Measurements from ENCODE around the gene CYB5A. TPM values are rescaled to one million over a fixed set of nuclear protein-coding genes. Genes with fewer than 3 reads are reported as not detected.
"Not testable (repeated sequence)": the region's sequence is repeated elsewhere in the genome, so short reads cannot be mapped to it uniquely, and the experiment has no call there.

Gene CYB5A, protein sequence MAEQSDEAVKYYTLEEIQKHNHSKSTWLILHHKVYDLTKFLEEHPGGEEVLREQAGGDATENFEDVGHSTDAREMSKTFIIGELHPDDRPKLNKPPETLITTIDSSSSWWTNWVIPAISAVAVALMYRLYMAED
- total RNA-seq, result 984 TPM

DNA sequence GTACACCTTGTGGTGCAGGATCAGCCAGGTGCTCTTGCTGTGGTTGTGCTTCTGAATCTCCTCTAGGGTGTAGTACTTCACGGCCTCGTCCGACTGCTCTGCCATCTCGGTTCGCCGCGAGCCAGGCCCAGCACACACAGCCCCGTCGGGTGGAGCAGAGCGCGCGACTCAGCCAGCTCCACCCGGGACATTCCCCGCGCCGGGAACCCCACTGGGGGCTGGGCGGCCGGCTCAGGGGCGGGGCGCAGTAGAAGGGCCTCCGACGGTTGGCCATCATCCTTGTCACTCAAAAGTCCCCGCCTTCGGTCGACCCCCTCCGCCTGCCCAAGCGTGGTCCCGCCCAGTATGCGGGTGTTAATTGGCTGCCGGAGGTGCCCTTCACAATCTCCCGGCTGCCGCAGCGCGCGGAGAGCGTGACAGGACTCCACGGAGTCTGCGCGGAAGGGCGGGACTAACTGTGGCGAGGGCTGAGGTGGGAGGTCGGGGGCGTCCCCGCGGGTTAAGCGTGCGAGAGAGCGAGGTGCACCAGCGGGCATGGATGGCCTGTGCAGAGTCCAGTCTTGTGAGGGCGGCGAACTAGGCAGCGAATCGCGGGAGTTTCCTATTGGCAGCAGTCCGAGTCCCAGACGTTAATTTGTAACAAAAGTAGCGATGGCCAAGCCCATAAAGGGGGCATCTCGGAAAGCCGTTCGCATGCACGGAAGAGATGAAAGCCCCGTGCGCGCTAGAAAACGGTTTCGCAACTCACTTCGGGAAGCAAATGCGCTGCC lies at the start of gene CYB5A:
TSS of gene CYB5A (minus strand) at position 193 of the 770 bp plus-strand sequence. CDS start at position 105, 88 bp downstream.
- DNase-seq (ENCODE audit: low spot score), result peak; percentile 100
- peak; percentile 84 for ATAC-seq

DNA sequence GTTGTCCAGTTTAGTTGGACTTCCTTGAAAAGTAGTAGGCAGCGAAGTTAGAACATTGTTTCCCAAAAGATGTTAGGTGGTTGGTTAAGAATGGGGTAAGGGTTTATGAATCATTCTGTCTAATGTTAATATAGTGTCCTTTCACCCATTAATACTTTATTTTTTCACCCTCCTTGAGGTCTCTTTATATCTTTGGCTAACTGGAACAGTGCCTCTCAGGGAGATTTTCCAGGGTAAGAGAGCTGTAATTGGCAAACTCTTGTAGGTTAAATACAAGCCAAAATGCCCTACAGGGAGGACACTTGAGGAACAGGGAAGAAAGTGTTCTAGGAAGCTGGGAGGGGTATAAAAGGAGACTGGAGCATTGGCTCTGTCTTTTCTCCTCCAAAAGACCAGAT lies 46.1 kb upstream of the CYB5A start:
- DNase-seq (ENCODE audit: low spot score), result no peak
- ATAC-seq, result no peak

DNA sequence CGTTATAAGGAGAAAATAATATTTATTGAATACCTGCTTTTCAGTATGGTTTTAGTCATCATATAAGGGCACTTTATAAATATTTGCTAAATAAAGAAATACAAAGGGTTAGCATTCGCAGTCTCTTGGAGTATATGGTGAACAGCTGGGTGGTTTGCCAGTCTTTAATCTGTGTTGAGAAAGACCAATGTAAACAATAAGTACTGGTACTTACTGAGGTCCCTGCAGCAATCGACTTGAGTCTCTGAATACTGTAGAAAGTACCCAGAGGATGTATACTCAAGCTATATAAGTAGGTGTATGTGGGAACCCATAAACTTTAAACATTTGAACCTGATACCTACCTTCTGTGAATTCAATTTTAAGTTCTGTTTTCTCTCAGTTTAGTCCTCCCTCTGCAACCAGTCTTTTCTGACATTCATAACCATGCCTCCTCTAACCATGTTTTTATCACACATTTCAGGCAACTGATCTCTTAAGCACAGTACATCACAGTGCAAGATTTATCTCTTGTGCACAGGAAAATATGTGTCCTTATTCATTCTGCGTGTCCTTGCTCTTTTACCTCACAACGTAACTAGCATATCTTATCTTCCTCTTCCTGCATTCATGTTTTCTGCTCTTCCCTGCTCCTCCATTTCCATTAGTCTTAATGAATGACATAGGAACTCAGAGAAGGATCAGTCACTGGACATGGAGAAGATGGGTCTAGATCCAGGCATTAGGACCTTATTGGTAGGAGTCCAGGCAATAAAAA lies 45.6 kb upstream of the CYB5A start:
- DNase-seq (ENCODE audit: low spot score), result no peak
- ATAC-seq, result no peak

DNA sequence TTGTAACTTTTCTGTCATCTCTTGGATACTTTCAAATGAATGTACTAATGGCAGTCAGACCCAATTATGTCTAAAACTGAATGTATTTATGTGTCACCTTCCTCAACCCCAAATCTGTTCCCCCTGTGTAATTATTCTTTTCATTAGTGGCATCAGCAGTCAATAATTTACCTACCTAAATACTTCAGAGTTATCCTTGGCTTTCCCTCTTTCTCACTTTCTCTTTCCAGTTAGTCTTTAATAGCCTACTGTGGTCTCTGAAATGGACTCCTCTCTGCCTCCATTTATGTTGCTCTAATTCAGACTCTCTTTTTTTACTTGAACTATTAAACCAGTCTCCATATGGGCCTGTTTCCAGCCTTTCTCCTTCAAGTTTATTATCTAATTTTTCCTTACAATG lies 44.9 kb upstream of the CYB5A start:
- no peak for ATAC-seq
- no peak for DNase-seq (ENCODE audit: low spot score)

DNA sequence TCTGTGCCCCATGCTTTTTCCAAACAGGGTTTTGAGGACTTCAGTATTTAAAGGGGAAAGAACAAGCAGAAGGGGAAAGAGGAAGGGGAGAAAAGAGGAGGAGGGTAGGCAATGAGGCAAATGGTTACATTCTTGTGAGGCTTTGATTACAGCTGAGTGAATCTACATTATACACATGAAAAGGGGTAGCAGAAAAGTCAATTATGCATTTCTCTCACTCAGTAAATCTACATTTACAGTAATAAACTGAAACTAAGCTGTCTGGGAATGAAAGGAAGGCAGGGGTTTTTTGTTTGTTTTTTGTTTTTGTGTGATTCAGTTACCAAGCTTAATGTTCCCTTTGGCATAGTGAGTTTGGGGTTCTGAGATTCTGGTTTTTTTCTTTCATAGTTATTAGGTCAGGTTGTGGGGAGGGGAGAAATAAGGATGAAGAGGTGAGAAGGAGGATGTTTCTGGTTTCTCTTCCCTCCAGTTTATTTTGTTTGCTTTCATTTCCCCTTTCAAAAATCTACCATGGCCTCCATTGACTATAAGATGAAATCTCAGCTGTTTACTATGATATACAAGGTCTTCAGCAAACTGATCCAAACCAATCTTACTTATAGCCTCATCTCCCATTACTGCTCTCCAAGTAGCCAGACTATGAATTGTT lies 42.6 kb upstream of the CYB5A start:
- ATAC-seq (no peak), DNase-seq (ENCODE audit: low spot score) (no peak)

DNA sequence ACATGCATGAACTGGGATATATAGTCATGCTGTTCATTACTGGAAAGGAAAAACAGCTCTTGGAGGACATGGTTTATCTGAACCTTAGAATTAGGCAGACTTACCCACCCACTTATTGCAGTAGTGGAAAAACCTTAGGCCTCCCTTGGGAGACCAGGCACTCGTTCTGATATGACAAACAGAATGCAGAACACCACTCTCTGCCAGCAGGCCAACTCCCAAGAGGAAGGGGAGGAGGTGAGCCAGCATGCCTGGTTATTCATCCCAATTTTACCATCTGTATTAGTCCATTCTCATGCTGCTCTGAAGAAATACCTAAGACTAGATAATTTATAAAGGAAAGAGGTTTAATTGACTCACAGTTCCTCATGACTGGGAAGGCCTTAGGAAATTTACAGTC lies 41.3 kb upstream of the CYB5A start:
- no peak for ATAC-seq
- DNase-seq (ENCODE audit: low spot score), result no peak

DNA sequence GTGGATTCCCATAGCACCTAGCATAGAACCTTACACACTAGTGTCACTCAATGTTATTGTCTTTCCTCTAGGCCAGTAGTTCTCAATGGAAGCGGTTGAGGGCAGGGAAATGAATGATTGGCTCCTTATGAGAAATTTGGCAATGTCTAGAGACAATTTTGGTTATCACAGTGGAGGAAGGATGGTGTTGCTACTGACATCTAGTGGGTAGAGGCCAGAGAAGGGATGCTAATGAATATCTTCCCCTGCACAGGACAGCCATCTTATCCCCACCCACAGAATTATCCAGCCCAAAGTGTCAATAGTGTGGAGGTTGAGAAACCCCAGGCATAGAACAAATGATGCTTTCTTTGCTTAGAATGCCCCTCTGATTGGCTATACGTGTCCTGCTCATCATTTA lies 39.6 kb upstream of the CYB5A start:
- no peak for DNase-seq (ENCODE audit: low spot score)

DNA sequence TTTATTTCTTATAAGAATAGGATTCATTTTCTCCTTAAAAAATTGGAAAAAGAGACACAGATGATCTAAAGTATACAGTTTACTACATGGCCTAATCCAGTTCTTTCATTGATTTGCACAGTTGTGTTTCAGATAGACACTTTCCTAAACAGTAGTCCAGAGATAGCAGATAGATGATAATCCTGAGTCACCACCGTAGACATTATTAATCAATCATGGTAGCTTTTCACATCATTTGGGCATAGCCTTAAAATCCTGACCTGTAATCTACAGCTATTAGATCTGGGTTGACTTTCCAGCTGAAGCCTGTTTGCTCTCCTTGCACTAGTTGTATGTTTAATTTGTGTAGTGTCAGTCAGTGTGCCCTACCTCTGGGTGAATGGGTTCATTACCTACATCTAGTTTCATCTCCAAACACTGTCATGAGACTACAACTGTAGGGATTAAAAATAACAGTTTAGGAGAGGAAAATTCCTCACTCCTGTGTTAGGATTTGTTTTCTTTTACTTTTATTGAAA lies 38.0 kb upstream of the CYB5A start:
- DNase-seq (ENCODE audit: low spot score) (no peak), ATAC-seq (peak; percentile 51)

More for the DNA sequence above, 39.6 kb upstream of the CYB5A start:
- peak; percentile 100 for ATAC-seq

DNA sequence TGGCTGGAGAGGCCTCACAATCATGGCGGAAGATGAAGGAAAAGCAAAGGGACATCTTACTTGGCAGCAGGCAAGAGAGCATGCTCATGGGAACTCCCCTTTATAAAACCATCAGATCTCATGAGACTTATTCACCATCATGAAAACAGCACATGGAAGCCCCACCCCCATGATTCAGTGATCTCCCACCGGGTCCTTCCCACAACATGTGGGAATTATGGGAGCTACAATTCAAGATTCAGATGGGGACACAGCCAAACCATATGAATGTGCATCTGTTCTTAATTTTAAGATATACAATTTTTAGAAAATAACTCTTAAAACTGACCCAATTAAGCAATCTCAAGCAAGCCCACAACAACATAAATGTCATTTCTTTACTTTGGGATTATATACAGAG lies 36.4 kb upstream of the CYB5A start:
- DNase-seq (ENCODE audit: low spot score) (no peak), ATAC-seq (no peak)

DNA sequence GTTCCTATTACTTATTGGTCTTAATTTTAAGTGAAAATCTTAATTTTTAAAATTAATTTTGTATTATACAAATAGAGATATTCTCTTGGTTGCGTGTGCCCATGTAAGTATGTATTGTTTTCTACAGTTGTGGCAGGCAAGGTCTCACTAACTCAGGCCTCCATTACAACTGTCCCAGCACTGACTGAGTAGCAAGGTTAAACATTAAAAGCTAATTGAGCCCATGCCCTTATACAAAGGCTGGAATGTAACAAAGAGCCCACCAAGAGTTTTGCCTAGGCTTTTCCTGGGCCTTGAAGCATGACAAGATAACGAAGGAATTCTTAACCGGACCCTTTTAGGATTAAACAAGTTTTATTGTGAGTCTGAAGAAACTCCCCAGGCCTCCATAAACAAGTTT lies 35.0 kb upstream of the CYB5A start:
- not testable (repeated sequence) for ATAC-seq; DNase-seq (ENCODE audit: low spot score)

DNA sequence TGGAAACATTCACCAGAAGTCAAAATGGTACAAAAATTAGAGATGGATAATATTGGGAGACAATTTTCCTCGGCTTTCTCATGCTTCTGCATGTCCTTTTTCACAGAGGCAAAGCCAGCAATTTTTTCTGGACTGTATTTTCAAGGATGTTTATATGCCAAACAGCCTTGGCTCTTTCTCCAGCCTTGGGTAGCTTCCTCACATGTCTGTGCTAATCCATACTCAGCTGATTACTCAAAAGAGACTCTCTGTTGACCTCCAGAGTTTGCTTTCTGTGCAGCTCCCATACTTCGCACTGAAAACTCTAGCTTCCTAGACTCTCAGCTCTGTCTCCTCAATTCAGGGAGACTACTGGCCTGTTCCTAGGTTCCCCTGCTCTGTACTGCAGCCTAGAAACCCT lies 34.5 kb upstream of the CYB5A start:
- no peak for DNase-seq (ENCODE audit: low spot score)
- ATAC-seq, result no peak

DNA sequence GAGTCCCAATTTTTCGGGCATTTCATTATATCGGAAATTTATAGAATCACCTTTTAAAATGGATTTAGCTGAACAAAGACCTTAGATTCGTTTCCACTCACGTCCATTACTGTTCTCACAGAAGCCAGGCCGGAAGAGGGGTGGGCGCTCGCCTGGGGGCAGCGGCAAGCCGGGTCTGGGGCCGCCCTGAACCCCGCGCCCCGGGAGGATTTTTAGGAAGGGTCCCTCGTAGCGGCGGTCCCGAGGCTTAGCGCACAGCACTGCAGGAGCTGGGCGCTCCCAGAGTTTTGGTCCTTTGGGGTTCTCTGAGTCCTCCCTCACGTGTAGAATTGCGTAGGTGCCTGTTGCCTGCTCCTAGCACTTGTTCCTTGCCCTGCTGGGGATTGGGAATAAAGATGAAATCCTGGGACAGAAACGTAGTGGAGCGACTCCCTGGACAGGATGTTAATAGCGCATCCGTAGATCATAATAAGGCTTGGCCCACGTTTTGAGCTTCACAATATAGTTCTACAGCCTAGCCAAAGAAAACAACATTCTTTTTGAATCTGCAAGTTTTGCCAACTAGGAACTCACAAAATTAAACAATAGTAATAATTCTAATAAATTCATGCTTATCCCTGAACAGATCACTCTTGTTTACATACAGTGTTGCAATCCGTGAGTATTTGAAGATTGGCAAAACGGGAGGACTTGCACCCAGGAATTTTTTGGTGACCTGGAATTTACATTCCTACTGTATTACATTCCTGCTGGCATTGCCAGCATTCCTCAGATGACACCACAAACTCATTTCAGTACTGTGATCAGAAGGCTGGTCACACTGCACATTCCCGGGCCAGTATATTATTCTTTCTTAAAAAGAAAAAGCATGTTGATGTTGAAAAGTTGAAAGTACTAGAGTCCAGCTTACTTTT lies 24.8 kb upstream of the CYB5A start:
- peak; percentile 72 for ATAC-seq

DNA sequence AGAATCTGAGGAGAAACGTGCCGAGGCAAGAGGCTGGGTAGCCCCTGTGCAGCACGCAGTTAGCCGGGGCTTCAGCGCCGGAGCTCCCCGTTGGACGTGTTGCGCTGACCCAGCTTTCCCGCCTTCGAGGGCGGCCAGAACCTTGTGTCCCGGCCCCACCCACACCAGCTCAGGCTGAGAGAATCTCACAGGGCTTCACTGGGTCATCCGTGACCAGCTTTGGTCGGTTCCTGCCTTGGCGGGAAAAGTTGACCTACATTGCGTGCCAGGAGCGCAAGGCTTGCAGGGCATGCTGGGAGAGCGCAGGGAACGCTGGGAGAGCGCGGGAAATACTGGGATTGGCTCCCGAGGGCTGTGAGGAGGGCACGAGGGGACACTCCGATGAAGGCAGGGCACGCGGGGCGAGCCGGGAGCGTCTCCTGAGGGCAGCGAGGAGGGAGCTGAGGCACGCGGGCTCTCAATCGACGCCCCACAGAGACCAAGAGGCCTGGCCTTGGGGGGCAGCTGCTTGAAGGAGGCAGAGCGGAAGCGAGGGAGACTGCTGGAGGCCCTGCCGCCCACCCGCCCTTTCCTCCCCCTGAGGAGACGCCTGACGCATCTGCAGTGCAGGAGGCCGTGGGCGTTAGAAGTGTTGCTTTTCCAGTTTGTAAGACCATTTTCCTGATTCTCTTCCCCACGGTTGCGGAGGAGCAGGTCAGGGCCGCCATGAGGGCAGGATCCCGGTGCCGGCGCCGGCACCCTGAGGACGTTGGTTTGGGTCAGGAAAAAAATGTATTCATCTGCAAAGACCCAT lies 23.9 kb upstream of the CYB5A start, which contains the start of gene C18orf63:
TSS of gene C18orf63 (plus strand) at position 376 of the 793 bp plus-strand sequence. CDS start 2,027 bp downstream, outside the sequence.
- ATAC-seq, result no peak
- no peak for DNase-seq (ENCODE audit: low spot score)

More for the DNA sequence above, 24.8 kb upstream of the CYB5A start:
- DNase-seq (ENCODE audit: low spot score), result no peak

DNA sequence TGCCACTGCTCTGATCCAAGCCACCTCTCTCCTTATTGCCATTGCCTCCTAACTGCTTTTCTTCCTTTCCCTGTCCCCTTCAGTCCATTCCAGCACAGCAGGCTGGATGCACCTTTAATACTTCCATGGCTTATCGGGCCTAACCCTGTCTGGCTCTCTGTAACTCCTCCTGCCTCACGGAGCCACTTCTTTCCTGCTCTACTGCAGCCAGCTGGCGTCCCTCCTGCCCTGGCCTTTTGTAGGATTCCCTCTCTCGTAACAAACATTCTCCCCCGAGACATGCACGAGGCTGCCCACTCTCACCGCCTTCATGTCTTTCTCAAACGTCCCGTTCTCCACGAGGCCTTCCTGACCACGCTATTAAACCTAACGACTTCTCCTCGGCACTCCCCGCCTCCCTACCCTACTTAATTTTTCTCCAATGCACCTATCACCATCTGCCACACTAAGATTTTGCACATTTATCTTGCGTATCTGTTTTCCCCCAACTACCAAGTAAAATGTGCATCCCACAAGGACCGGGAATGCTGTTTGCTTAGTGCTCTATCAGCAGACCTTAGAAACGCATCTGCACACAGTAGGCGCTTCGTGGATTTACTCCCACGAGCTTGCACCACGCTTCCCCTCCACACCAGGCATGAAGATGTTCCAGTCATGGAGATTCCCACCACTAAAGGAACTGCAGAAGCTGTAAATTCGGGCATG lies 23.1 kb upstream of the CYB5A start:
- no peak for ATAC-seq
- no peak for DNase-seq (ENCODE audit: low spot score)

DNA sequence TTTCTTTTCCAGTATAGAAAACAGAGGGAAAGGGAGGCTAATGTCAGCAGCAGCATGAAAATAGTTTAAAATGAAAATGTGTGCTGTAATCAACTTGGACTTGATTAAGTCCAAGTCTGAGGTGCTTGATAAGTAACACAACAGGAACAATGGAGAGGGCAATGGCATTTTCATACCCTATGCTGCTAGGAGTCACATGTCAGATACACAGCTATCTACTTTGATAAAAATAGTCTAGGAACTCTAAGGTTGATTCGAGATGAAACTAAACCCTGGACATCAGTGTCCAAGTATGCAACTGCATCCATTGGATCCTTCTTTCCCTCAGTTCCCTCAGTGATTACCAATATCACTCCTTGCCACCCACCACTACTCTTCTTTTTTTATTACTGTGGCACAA lies 19.2 kb upstream of the CYB5A start:
- ATAC-seq (no peak), DNase-seq (ENCODE audit: low spot score) (no peak)

DNA sequence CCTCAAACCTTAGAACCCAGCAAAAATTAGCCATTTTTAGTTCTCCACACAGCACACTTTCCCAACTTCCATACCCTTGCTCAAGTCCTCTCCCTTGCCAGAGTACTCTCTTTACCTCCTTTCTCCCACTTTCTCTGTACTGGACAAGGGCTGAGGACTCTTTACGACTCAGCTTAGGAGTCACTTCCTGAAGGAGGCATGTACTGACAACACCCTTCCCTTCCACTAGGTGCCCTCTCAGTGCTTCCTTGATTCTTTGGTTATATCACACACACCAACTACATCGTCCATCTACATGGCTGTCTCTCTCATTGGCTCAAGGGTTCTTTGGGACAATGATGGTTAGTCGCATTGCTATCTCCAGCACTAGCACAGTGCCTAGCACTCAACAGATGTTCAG lies 18.6 kb upstream of the CYB5A start:
- no peak for DNase-seq (ENCODE audit: low spot score)
- ATAC-seq, result peak; percentile 90

DNA sequence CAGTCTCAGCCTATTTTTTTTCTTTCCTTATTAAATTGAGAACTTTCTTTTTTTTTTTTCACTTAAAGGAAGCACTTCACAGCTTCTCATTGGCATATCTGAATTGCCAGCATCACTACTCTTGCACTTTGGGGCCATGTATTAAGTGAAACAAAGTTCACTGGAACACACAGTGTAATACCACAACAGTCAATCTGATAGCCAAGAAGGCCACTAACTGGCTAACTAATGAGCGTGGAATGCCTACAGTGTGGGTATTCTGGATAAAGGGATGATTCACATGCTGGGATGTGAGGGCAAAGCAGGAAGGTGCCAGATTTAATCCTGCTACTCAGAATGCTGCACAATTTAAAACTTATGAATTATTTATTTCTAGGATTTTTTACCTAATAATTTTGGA lies 12.2 kb upstream of the CYB5A start:
- DNase-seq (ENCODE audit: low spot score) (no peak), ATAC-seq (no peak)

DNA sequence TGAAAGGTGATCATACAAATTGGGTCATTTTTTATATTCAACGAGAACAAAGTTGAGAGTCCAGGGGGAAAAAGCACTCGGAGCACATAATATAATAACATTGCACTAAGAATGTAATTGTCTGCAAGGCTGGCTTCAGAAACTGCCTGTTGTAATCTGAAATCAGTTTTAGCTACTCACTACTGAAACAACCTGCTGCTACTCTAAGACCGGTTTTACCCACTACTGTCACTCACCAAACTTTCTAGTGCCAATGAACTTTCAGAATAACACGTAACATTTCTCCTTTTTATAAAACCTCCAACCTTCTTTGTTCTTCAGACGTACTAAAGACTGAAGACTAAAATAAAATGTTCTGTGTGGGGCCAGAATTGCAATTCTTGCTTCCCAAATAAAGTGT lies 11.5 kb upstream of the CYB5A start:
- no peak for ATAC-seq
- no peak for DNase-seq (ENCODE audit: low spot score)

DNA sequence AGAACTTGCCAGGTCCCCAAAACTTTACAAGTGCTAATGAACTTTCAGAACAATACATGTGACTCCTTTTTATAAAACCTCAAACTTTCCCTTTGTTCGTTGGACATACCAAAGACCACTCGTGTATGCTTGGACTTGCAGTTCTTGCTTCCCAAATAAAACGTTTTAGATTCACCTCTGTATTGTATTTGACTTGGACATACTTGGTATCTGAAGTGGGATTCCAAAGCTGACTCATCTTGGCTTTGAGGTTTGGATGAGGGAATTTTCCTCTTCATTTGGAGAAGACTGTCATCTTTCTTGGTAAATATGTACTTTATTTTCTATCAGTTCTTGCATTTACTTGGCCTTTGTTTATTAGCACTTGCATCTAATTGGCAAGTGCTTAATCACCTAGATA lies 8.0 kb upstream of the CYB5A start:
- ATAC-seq, result no peak

More for the DNA sequence above, 8.0 kb upstream of the CYB5A start:
- DNase-seq (ENCODE audit: low spot score), result no peak
